NT2/D1 (cell line): ENCODE data around the gene HOXA5.

Source experiments
- DNase-seq: peaks from one replicate; pipeline ENCODE4 v3.0.0-alpha.2; 2011; ENCODE audit warnings: low read depth, low spot score
- H3K27me3 ChIP-seq: 2 replicates; pipeline ENCODE4 v1.6.0; 2011; ENCODE audit warnings: mild to moderate bottlenecking; ENCODE audit not compliant: insufficient read length, insufficient read depth
- H3K36me3 ChIP-seq: 2 replicates; pipeline ENCODE4 v1.6.1; 2011; ENCODE audit warnings: mild to moderate bottlenecking, low read length, mixed read lengths; ENCODE audit not compliant: insufficient read depth, insufficient read length
- H3K4me1 ChIP-seq: 2 replicates; pipeline ENCODE4 v1.5.1; 2011; ENCODE audit not compliant: insufficient read depth, insufficient read length
- H3K4me3 ChIP-seq: 2 replicates; pipeline ENCODE4 v1.5.1; 2011; ENCODE audit warnings: low read depth; ENCODE audit not compliant: insufficient read length
- H3K9ac ChIP-seq: 2 replicates; pipeline ENCODE4 v1.6.0; 2011; ENCODE audit warnings: low read depth; ENCODE audit not compliant: insufficient read length
- H3K9me3 ChIP-seq: 2 replicates; pipeline ENCODE4 v1.5.1; 2011; ENCODE audit warnings: mild to moderate bottlenecking, low read length; ENCODE audit not compliant: insufficient read depth
- SUZ12 ChIP-seq: IDR thresholded peaks from 2 replicates; pipeline ENCODE4 v1.6.1; 2011; ENCODE audit not compliant: insufficient read length, insufficient read depth; ENCODE audit errors: extremely low read depth
- YY1 ChIP-seq: IDR thresholded peaks from 2 replicates; pipeline ENCODE4 v1.6.1; 2011; ENCODE audit not compliant: insufficient read length, insufficient read depth
- ZNF274 ChIP-seq: IDR thresholded peaks from 2 replicates; pipeline ENCODE4 v1.6.1; 2011; ENCODE audit warnings: mild to moderate bottlenecking, low read depth, low read length

Gene HOXA5

DNA sequence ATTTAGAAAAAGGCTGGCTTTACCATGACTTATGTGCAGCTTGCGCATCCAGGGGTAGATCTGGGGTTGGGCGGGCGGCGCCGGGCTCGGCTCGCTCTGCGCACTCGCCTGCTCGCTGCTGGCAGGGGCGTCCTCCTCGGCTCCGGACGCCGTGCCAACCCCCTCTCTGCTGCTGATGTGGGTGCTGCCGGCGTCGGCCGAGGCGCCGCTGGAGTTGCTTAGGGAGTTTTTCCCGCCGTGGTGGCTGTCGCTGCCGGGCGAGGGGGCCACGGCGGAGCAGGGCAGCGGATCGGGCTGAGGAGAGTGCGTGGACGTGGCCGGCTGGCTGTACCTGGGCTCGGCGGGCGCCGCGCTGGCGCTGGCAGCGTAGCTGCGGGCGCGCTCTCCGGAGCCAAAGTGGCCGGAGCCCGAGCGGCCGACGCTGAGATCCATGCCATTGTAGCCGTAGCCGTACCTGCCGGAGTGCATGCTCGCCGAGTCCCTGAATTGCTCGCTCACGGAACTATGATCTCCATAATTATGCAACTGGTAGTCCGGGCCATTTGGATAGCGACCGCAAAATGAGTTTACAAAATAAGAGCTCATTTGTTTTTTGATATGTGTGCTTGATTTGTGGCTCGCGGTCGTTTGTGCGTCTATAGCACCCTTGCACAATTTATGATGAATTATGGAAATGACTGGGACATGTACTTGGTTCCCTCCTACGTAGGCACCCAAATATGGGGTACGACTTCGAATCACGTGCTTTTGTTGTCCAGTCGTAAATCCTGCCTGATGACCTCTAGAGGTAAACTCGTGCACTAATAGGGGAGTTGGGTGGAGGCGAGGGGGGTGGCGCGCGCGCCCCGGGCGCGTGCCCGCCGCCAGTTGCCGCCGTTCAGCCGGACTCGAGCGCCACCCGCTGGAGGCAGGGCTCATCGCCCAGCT is at the start of gene HOXA5:
Gene HOXA5, minus strand, starts transcription at position 659 of the 927 bp plus-strand sequence. Its CDS starts 74 bp downstream, at position 585.
- Histone ChIP-seq H3K9ac (peak within 1 kb of the TSS; percentile 76), H3K36me3 (no peaks in the 10 kb centered on the region), H3K27me3 (peaks cover 99% of the 10 kb centered on the region)

DNA sequence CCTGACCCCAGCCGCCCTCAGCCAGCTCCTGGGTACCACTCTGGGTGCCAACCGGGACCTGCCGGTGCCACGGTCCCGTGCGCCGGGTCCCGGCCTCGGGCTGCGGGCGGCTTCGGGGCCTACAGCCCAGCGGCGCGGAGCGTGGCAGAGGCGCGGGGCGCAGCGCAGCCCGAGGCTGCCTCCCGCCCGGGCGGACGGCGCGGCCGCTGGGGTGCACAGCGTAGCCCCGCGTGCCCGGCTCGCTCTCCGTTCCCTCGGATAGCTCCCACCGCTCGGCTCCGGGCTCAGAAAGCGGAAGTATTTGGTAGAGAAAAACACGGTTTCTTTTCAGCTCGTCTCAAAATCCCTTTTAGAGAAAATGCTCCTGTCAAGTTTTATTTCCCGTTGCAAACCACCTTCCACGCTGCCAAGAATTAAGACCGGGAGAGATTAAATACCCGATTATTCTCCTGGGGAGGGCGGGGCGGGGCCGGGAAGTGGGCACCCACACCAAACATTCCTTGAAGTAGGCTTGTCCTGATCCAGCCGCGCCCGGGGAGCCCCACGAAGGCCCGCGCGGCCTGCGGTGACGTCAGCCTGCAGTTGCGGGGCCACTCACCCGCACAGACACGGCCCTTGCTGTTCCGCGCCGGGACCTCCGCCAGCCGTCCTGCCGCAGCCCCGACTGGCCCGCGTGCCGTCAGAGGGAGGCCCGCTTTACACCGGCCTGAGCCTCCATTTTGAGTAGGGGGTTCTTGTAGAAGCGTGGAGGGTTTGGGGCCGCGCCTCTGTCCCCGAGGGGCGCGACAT is 49.3 kb upstream of the HOXA5 start:
- Histone ChIP-seq H3K36me3 (no peaks in the 10 kb centered on the region), H3K4me3 (peak overlapping the region; percentile 27), H3K9me3 (no peaks in the 10 kb centered on the region), H3K9ac (no peak overlapping the region), H3K27me3 (peaks cover 100% of the 10 kb centered on the region), H3K4me1 (peaks cover 19% of the 10 kb centered on the region)
- peak; percentile 96 for TF ChIP-seq SUZ12
- no peak for TF ChIP-seq YY1
- DNase-seq = no peak

More for the DNA sequence above, at the start of gene HOXA5:
- peak; percentile 86 for DNase-seq
- peak; percentile 77 for TF ChIP-seq SUZ12
- no peak for TF ChIP-seq YY1
- no peaks in the 10 kb centered on the region for H3K4me1 ChIP-seq
- H3K9me3 ChIP-seq = no peaks in the 10 kb centered on the region; the same call in 1 of the 2 replicates
- H3K4me3 ChIP-seq = peak within 1 kb of the TSS; percentile 48

DNA sequence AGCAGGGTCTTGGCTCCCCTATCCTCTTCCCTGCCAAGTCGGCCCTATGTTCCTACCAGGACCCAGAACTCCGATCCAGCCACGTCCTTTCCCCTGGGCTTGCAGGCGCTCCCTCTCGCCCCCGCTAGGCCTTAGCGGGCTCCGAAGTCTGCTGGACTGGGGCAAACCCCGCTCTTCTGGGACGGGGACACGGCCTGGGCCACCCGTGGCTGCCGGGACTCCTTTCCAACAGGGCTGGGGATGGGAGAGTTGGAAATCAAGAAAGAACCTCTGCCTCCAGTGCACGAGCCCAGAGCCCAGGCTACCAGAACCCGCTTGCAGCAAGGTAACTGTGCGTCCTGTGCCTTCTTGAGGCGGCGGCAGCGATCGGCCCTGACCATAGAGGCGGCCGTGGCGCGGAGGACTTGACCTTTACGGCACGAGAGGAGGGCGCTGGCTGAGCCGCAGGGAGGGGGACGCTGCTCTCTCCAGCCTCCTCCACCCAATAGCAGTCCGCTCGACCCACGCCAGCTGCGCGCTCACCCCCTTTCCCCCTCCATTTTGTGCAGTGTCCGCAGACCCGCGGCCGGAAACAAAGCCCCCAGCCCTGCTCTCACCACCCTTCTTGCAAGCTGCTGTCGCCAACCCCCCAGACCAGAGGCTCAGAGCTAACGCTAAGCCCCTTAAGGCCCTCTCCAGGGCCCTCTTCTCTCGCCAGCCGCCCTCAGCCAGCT is 48.5 kb upstream of the HOXA5 start:
- Histone ChIP-seq H3K9me3 (no peaks in the 10 kb centered on the region), H3K36me3 (no peaks in the 10 kb centered on the region), H3K9ac (no peak overlapping the region), H3K27me3 (peaks cover 100% of the 10 kb centered on the region), H3K4me3 (peak overlapping the region; percentile 27), H3K4me1 (peaks cover 21% of the 10 kb centered on the region)
- TF ChIP-seq ZNF274 (no peak), YY1 (no peak), SUZ12 (peak; percentile 56)
- DNase-seq = no peak

DNA sequence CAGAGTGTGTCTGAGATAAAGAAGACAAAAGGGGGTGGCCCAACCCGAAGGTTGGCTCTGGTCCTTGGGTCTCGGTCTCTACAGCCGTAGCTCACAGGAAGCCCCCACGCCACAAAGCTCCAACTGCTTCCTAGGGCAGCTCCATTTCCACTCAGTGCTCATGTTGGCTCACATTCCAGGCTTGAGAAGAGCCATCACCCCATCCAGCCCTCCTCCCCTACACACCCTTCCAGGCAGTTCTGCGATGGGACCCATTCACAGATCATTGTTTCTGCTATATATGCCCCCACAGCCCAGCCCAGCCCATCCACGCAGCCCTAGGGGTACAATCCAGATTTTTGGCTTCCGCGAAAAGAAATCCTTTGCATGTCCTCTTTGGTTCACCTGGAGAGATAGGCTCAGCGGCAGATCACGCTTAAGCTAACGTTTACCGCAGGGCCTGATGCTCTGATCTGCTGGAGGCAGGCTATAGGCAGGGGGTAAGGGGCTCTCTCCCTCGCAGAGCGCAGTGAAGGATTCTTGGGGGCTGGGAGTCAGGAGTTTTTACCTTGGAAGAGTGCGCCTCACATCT is 47.8 kb upstream of the HOXA5 start:
- H3K4me1 ChIP-seq = peaks cover 21% of the 10 kb centered on the region
- no peak for DNase-seq
- no peaks in the 10 kb centered on the region for H3K36me3 ChIP-seq
- no peak for TF ChIP-seq YY1
- H3K9ac ChIP-seq = no peak overlapping the region
- H3K9me3 ChIP-seq = no peaks in the 10 kb centered on the region
- H3K27me3 ChIP-seq = peaks cover 100% of the 10 kb centered on the region
- no peak overlapping the region for H3K4me3 ChIP-seq

DNA sequence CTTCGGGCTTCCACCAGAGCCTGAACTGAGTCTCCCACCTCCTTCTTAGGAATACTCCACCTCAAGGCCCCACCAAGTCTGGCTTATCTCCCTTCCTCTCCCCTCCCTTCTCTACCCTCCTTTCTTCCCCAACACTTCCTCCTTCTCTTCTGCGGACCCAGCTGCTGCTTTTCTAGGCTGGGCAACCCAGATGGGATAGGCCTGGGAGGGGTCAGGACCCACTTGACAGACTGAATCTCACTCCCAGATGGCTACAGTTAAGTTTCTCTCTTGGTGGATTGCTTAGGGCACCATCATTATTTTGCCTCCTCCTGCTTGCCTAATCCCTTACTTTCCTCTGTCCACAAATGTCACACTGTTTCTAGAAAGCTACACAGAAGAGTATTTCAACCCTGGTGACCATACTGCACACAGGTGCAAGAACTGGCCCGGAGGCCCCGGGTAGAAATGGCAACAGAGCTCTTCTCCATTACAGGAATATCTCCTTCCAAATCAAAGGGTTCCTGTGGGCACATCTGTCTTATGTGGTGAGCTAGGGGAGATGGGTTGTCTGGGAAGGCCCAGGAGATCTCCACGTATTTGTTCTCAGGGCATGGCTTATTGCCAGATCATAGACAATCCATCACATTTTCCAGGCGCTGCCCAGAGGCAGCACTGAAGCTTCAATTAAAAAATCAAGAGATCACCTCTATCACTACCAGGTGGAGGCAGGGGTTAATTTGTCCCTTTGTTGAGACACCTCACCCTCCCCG is 46.7 kb upstream of the HOXA5 start:
- Histone ChIP-seq H3K36me3 (no peaks in the 10 kb centered on the region), H3K9ac (no peak overlapping the region), H3K27me3 (peaks cover 100% of the 10 kb centered on the region), H3K4me1 (peaks cover 26% of the 10 kb centered on the region), H3K4me3 (no peak overlapping the region), H3K9me3 (no peaks in the 10 kb centered on the region)
- no peak for DNase-seq
- no peak for TF ChIP-seq YY1
- no peak for TF ChIP-seq ZNF274
- peak; percentile 46 for TF ChIP-seq SUZ12

DNA sequence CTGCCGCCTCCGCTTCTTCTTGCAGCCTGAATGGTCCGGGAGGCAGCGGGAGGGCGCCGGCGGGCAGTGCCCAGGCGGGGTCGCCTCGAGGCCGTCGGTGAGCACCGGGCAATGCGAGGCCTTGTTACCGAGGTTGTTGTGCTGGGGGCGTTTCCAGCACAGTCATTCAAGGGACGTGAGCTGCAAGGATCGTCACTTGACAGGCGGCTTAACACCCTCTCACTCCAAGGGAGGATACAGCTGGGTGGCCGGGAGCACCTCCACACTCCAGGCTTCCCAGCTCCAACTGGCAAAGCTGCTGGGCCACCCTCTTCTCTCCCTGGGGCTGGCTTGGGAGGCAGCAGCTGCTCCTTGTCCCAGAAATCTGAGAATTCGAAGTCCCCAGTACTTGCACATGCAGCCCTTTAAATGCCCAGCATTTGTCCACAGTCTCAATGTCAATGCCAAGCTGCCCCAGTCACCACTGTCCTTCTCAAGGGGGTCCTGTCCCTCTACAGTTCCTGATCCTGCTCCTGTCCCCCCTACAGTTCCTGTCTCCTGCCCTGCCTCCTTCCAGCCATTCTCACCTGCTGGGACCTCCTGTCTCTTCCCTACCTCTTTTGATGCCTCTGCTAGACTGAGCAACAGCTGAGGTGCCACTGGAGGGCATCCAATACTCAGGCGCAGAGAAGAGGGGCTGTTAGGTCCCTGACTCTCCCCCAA is 46.0 kb upstream of the HOXA5 start:
- no peak for DNase-seq
- peaks cover 100% of the 10 kb centered on the region for H3K27me3 ChIP-seq
- H3K4me1 ChIP-seq = peaks cover 32% of the 10 kb centered on the region
- H3K9me3 ChIP-seq = no peaks in the 10 kb centered on the region
- H3K9ac ChIP-seq = no peak overlapping the region
- no peak for TF ChIP-seq ZNF274
- TF ChIP-seq SUZ12 = peak; percentile 56
- H3K4me3 ChIP-seq = no peak overlapping the region
- no peaks in the 10 kb centered on the region for H3K36me3 ChIP-seq
